ENCODE measurements around the gene FUBP3.

Gene FUBP3

DNA sequence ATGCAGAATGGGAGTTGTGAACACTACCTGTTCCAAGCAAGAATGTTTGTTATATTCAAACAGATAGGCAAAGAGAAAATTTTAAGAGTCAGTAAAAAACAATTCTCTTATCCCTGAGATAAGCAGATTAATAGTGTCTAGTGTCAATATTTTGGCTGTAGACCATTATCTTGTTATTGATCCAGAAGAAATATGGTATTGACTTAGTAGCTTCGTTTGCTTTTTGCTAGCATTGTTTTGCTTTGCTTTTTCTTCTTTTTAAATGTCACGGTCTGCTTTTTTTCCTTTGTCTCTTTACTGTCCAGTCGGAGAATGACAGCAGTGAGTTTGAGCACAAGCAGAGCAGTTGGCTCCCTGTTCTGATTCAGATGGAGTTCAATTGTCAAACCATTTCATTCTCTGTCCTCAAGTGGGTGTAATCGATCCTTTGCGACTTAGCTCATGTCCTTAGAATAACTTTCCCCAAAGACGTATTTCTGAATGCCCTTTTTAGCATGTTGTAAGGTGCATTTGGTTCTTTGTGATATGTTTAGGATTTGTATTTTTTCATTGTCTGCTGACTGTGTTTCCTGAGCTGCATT is 29.3 kb downstream of the FUBP3 start:
- DNase-seq, result no peak

DNA sequence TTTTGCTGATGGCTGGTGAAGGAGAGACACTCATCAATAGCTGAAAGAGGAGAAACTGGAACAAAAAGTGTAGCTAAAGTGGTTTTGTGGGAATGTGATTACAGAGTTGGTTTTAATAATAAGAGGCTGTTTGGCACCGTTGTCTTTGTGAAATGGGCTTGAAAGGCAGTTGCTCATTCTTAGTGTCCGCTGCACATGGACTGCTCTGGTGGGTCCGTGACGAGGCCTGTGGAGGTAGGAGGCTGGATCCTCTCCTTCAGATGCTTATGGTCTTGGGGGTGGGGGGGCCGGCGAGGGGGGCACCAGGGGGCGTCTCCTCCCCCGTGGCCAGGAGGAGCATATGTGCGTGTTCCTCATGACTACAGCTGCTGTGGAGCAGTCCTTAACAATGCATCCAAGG is 29.8 kb downstream of the FUBP3 start:
- DNase-seq, result no peak

GRCh38 chr9:130610862-130611707 is 31.7 kb downstream of the FUBP3 start:
- DNase-seq, result no peak

GRCh38 chr9:130616451-130616850 is 37.1 kb downstream of the FUBP3 start:
- no peak for DNase-seq

GRCh38 chr9:130623466-130623865 is 44.1 kb downstream of the FUBP3 start:
- DNase-seq, result no peak

DNA sequence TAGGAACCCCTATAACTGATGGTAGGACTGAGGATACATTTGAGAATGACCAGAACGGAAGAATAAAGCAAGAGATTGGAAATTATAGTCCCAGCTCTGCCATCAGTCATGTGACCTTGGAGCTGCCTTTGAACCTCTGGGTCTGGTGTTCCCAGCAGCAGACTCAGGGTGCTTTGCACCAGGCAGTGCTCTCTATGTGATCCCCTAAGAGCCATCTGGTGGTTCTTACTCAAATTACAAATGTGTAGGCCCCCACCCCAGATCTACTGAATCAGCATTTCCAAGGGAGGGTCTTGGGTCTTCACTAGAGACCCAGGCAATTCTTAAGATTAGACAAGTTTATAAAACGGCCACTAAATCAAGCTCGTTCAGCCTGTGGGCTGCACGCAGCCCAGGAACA is 44.8 kb downstream of the FUBP3 start:
- no peak for DNase-seq

DNA sequence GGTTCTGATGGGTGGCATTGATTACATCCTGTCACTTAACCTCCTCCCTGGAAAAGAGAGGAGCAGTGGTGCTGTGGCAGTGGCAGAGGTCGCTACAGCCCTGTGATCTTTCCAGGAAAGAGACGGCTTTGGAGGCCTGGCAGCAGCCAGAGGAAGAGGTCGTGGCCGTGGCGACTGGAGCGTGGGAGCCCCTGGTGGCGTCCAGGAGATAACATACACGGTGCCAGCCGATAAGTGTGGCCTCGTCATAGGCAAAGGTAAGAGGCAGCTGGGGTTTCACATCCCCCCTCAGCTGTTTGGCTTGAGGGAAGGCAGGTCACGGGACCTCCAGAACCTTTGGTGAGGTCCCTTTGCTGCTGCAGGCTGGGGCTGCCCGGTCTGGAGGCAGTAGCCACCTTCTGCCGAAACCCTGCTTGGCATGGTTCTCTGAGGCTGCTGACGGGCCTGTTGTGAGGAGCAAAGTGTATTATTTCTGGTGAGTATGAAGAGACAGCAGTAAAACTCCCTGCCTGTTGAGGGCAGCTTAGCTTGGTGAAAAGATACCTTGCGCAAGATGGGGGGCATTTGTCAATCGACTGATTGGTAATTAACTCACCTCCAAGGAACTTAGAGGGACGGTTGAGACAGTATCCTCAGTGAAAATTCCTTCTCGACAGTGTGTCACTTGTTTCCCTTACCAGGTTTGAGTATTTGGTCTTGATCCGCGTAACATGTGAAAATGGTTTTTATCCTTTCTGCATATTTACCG is 47.0 kb downstream of the FUBP3 start:
- no peak for DNase-seq

DNA sequence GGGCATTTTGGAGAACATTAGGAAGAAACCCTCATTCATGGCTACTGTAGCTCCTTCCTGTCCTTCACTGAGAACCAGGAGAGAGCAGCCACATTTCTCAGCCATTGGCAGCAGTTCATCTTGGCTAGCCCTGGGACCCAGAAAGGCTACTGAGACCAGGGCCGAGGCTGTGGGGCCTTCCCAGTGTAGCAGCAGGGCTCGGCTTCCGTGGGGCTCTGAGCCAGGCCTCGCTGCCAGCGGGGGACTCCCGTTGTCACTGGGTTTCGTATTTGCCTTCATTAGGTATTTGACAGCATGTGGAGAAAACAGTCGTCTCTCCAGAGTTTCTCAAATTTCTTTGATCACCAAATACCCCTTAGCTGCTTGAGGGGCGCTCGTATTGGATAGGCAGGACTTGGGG is 47.7 kb downstream of the FUBP3 start:
- DNase-seq, result no peak

DNA sequence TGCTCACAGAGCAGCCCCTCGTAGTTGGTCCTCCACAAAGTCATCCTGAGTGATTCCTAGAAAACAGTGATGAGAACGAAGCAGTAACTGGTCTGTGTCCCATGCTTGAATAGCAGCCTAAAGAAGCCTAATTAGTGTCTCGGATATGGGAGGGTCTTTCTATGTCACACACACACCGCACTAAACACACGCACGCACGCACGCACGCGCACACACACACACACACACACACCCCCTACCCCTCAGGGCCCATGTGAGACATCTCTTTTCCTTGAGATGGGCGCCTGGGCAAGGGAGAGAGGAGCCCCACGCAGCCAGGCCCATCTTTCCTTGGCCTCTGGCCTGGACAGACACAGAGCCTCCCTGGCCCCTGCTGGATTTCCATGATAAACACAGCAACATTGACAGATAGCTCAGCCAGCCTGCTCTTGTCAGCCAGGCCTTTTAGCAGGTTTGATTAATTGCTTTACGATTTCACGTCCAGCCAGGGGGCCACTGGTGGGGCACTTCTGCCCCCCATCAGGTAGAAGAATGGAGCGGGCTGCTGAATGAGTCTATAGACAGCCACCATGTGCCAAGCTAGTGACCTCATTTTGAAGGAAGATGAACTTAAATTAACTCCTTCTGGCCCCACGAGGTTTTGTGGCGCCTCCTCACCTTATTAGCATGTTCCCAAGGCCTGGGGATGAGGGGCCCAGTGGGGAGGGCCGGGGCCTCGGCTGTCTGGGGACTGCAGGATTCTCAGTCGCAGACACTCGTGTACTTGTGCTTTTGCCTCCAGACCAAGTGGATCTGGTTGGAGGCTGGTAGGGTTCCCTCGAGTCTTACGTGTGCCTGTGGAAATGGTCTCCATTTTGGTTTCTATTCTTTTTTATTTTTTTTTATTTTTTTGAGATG is 48.8 kb downstream of the FUBP3 start:
- DNase-seq, result no peak

DNA sequence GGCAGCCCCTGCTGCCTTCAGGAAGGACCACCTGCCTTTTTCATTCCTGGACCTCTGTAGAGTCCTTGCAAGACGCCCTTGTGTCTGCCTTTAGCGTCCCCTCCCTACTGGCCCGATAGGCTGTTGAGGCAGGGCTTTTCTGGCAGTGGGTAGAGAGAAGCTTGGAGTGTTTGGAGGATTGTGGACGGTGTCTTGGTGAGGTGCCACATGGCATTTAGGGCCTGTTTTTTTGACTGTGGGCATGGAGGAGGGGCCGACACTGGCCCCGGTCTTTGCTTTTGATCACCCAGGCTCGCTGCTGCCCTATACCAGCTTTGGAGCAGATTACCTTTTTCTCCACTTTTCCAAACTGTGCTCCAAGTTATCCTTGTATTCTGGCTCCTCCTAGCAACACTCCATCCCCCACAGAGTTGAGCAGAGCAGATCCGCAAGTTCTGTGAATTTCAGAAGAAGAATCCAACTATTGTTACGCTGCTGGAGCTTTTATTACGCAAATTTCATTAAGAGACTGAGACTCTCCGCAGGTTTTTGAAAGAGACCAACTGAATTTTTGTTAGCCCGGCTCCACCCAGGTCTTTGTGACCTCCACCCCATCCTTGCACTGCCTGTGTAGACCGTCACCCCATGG is 50.2 kb downstream of the FUBP3 start:
- DNase-seq, result no peak

- DNase-seq, result no peak
Measured at GRCh38 chr9:130630071-130630450, 50.7 kb downstream of the FUBP3 start.

GRCh38 chr9:130630506-130631330 is 51.3 kb downstream of the FUBP3 start:
- no peak for DNase-seq

GRCh38 chr9:130631331-130632080 is 52.1 kb downstream of the FUBP3 start:
- DNase-seq, result no peak

GRCh38 chr9:130632081-130632710 is 52.8 kb downstream of the FUBP3 start:
- DNase-seq, result no peak

GRCh38 chr9:130632841-130633240 is 53.5 kb downstream of the FUBP3 start:
- DNase-seq, result no peak

DNA sequence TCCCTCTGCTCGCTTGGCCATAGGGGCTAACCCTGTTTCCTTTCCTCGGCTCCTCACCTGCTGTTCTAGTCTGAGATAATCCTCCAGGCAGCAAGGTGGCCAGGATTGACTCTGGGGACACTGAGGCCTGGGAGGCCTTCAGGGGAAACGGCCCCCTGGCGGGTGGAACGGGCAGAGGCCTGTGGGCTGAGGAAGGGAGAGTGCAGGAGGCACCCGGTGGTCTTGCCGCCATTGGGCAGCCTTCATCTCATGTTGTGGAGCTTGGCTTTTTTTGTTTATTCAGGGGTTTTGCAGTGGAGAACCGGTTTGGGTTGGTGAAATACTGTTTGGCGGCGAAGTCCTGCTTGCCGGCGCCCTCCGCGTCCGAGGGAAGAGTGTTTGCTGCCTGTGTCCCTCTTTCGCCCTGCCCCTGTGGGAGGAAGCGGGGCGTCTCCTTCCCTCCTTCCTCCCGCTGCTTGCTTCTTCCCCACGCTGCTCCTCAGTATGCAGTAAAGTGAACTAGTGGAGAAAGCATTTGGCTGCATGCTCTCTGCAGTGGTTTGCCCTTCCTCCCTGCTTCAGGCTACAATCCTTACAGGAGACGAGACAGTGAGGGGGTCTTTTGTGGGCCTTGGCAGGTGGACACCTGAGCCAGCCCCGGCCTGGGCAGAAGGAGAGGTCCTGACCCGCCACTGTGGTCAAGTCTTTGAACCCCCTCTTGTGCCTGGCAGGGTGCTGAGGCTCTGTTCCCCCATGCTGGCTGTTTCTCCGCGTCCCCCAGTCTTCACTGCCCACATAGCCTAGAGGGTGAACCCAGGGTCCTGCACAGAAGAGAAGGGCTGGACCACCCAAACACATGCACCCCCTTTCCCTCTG is 54.2 kb downstream of the FUBP3 start:
- no peak for DNase-seq

DNA sequence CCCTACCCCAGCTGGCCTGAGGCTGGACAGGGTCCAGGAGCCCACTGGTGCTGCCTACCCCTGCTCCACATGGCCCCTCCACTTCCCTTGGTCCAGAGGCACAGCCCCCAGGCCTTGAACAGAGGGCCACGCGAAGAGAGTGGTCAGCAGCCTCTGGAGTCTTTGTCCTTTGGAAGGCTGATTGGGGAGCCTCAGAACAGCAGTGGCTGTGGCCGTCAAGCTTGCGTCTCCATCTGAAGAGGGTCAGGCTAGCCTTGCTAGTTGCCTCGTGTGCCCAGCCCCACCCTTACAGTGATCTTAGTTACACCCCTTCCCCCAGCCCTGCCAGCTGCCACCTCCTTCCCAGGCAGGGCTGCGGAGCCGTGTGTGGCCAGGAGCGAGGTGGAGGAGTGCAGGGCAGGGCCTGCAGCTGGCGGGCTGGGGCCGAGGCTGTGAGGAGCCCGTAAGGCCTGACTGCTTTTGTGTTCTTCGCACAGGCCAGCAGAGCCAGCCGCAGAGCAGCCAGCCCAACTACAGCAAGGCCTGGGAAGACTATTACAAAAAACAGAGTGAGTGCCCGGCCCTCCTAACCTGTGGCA is 54.9 kb downstream of the FUBP3 start:
- no peak for DNase-seq

DNA sequence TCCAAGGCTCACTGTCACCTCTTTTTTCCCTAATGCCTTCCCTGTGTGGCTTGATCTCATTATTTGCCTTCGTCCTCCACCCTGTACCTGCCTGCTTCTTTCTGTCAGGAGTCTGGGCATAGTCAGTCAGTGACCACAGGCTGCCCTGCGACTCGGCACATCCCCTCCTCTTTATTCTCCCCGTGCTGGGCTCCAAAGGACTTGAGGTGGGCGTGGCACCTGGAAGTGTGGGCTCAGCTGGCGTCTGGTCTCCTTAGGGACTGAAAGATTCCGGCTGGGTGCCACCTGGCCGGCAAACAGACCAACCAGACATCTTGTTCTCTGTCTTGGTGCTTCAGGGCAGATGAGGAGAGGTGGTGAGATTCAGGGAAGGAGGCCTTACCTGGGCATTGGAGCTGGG is 55.4 kb downstream of the FUBP3 start:
- DNase-seq, result no peak

- no peak for DNase-seq
Measured at GRCh38 chr9:130635306-130635705, 55.9 kb downstream of the FUBP3 start.

Data from activated CD4-positive, CD25-positive, alpha-beta regulatory T cell treated with anti-CD3 and anti-CD28 coated beads, Interleukin-2, amount 50 U/mL, for 72 hours (primary cell).